ENCODE measurements around the gene ASGR1. TPM values are rescaled to one million over a fixed set of nuclear protein-coding genes. Genes with fewer than 3 reads are reported as not detected.
"Not testable (repeated sequence)": the region's sequence is repeated elsewhere in the genome, so short reads cannot be mapped to it uniquely, and the experiment has no call there.

Gene ASGR1
- total and polyA plus RNA-seq, 2 experiments from 2014 or later = 0.75 to 0.97 TPM

DNA sequence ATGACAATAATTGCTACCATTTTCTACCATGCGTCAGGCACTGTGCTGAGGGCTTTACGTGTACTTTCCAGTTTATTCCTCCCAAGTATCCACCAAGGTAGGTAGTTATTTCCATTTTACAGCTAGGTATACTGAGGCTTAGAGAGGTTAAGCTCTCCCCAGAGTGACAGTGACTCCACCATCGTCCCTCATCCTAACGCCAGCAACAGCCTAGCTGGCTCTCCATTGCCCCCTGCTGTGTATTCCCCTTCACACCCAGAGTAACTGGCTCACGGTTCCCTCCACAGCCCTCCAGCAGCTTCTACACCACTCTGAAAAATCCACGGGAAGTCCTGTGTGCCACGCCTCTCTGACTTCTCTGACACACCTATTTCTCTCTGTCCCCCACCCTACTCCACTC lies 7.1 kb upstream of the ASGR1 start:
- TF ChIP-seq EZH2phosphoT487 (IDR thresholded peaks at IDR 0.05; ENCODE audit: insufficient read depth, low read depth) (no peak), EZH2 (IDR thresholded peaks at IDR 0.05; ENCODE audit: insufficient read depth, poor library complexity, severe bottlenecking) (no peak)
- WGBS, 2 experiments (ENCODE audit: low coverage in 1 of 2, low lambda C conversion rate in 2 of 2, missing lambda C conversion rate in 2 of 2) = 62 to 65% methylated on average over 7 of the region's 7 CpGs
- Histone ChIP-seq H3K27ac (no peak overlapping the region), H4K20me1 (ENCODE audit: insufficient read depth) (no peaks in the 10 kb centered on the region), H3K9ac (no peak overlapping the region), H3K79me2 (ENCODE audit: insufficient read depth) (no peaks in the 10 kb centered on the region), H3K9me3 (ENCODE audit: low read depth) (no peaks in the 10 kb centered on the region), H3K36me3 (ENCODE audit: low read depth) (no peaks in the 10 kb centered on the region; the same call in 1 of the 2 replicates), H3F3A (ENCODE audit: insufficient read depth) (no peaks in the 10 kb centered on the region), H3K4me1 (ENCODE audit: insufficient read depth) (no peaks in the 10 kb centered on the region), H3K9me2 (ENCODE audit: insufficient read depth) (no peaks in the 10 kb centered on the region), H3K4me2 (ENCODE audit: unreplicated experiment) (no peak overlapping the region), H3K4me3 (no peak overlapping the region), H3K27me3 (replicated peaks; ENCODE audit: insufficient read depth) (no peaks in the 10 kb centered on the region), H2AFZ (no peak overlapping the region)
- in situ Hi-C loops (cut with MboI) = no loop called here
- peak; percentile 34 for DNase-seq

DNA sequence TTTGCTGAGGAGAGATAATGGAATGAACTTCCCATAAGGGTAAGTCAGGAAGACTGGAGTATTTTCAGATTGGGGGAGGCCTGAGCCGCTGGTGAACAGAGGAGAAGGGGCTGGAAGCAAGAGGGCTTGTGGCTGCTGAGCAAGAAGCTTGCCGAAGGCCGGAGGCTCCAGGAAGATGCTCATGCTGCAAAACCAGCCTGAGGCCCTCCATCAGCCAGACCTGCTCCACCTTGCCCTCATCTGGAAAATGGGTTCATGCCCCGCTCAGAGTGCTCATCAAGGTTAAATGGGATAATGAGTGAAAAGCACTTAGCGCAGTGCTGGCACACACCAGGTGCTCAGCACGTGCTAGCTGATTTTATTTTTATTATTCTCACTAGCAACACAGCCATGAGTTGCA lies 5.5 kb upstream of the ASGR1 start:
- Histone ChIP-seq H3K36me3 (ENCODE audit: low read depth) (no peaks in the 10 kb centered on the region), H3K4me2 (ENCODE audit: unreplicated experiment) (no peak overlapping the region), H3K27me3 (replicated peaks; ENCODE audit: insufficient read depth) (no peaks in the 10 kb centered on the region), H3K4me3 (no peak overlapping the region), H3F3A (ENCODE audit: insufficient read depth) (no peaks in the 10 kb centered on the region), H3K27ac (no peak overlapping the region), H3K9me3 (ENCODE audit: low read depth) (no peaks in the 10 kb centered on the region), H3K79me2 (ENCODE audit: insufficient read depth) (no peaks in the 10 kb centered on the region), H4K20me1 (ENCODE audit: insufficient read depth) (no peaks in the 10 kb centered on the region), H3K4me1 (ENCODE audit: insufficient read depth) (no peaks in the 10 kb centered on the region), H3K9ac (no peak overlapping the region), H3K9me2 (ENCODE audit: insufficient read depth) (no peaks in the 10 kb centered on the region), H2AFZ (no peak overlapping the region)
- in situ Hi-C loops (cut with MboI) = no loop called here
- no peak for DNase-seq
- TF ChIP-seq EZH2 (IDR thresholded peaks at IDR 0.05; ENCODE audit: insufficient read depth, poor library complexity, severe bottlenecking) (no peak), EZH2phosphoT487 (IDR thresholded peaks at IDR 0.05; ENCODE audit: insufficient read depth, low read depth) (no peak)
- 81 to 84% methylated on average over 6 of the region's 6 CpGs for WGBS, 2 experiments (ENCODE audit: low coverage in 1 of 2, low lambda C conversion rate in 2 of 2, missing lambda C conversion rate in 2 of 2)

DNA sequence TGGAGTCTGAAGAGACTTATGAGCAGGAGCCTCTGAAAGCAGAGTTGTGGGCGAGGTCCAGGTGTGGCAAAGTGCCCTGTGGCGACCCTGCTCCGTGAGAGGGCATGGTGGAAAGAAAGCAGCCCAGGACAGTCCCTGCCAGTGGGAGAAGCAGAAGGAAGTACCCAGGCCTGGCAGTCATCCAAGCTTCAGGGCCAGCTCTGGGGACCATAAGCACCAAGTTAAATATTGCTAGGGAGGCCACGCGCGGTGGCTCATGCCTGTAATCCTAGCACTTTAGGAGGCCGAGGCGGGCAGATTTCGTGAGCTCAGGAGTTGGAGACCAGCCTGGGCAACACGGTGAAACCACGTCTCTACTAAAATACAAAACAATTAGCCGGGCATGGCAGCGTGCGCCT lies 4.9 kb upstream of the ASGR1 start:
- in situ Hi-C loops (cut with MboI) = no loop called here
- no peaks in the 10 kb centered on the region for H3K36me3 ChIP-seq (ENCODE audit: low read depth)
- no peak overlapping the region for H3K4me3 ChIP-seq
- H2AFZ ChIP-seq = no peak overlapping the region
- no peak for TF ChIP-seq EZH2phosphoT487 (IDR thresholded peaks at IDR 0.05; ENCODE audit: insufficient read depth, low read depth)
- no peak for TF ChIP-seq EZH2 (IDR thresholded peaks at IDR 0.05; ENCODE audit: insufficient read depth, poor library complexity, severe bottlenecking)
- H3F3A ChIP-seq (ENCODE audit: insufficient read depth) = no peaks in the 10 kb centered on the region
- no peaks in the 10 kb centered on the region for H4K20me1 ChIP-seq (ENCODE audit: insufficient read depth)
- H3K4me2 ChIP-seq (ENCODE audit: unreplicated experiment) = no peak overlapping the region
- no peak overlapping the region for H3K27ac ChIP-seq
- H3K9me2 ChIP-seq (ENCODE audit: insufficient read depth) = no peaks in the 10 kb centered on the region
- no peaks in the 10 kb centered on the region for H3K9me3 ChIP-seq (ENCODE audit: low read depth)
- DNase-seq = no peak
- 79% methylated on average over 14 of the region's 14 CpGs for WGBS, 2 experiments (ENCODE audit: low coverage in 1 of 2, low lambda C conversion rate in 2 of 2, missing lambda C conversion rate in 2 of 2)
- no peaks in the 10 kb centered on the region for H3K4me1 ChIP-seq (ENCODE audit: insufficient read depth)
- H3K79me2 ChIP-seq (ENCODE audit: insufficient read depth) = no peaks in the 10 kb centered on the region
- H3K27me3 ChIP-seq (replicated peaks; ENCODE audit: insufficient read depth) = no peaks in the 10 kb centered on the region
- no peak overlapping the region for H3K9ac ChIP-seq

DNA sequence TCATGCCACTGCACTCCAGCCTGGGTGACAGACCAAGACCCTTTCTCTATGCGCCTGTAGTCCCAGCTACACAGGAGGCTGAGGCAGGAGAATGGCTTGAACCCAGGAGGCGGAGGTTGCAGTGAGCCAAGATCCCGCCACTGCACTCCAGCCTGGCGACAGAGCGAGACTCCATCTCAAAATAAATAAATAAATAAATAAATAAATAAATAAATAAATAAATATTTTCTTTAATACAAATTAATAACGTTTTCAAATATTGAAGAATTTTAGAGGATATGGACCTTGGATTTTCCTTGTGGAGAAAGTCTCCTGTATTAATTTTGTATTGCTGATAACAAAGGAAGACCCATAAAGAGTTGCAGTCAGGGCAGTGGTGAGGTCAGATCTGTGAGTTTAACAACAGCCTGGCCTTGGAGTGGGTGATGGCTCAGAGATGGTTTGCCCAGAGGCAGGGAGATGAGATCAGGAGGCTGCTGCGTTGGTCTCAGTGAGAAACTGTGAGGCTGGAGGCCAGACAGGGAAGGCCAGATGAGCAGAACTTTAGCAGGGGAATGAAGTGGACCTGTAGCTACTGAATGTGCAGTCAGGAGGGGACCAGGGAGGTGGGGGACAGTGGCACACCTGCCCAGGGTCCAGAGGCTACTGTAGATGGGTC lies 4.4 kb upstream of the ASGR1 start:
- WGBS, 2 experiments (ENCODE audit: low coverage in 1 of 2, low lambda C conversion rate in 2 of 2, missing lambda C conversion rate in 2 of 2) = 84 to 85% methylated on average over 7 of the region's 7 CpGs
- Histone ChIP-seq H3K4me2 (ENCODE audit: unreplicated experiment) (no peak overlapping the region), H3K9me3 (ENCODE audit: low read depth) (no peaks in the 10 kb centered on the region), H3K9ac (no peak overlapping the region), H3K36me3 (ENCODE audit: low read depth) (no peaks in the 10 kb centered on the region), H2AFZ (no peak overlapping the region), H3K27me3 (replicated peaks; ENCODE audit: insufficient read depth) (no peaks in the 10 kb centered on the region), H3K9me2 (ENCODE audit: insufficient read depth) (no peaks in the 10 kb centered on the region), H3K79me2 (ENCODE audit: insufficient read depth) (no peaks in the 10 kb centered on the region), H3F3A (ENCODE audit: insufficient read depth) (no peaks in the 10 kb centered on the region), H3K4me3 (no peak overlapping the region), H3K27ac (no peak overlapping the region), H4K20me1 (ENCODE audit: insufficient read depth) (no peaks in the 10 kb centered on the region), H3K4me1 (ENCODE audit: insufficient read depth) (no peaks in the 10 kb centered on the region)
- no peak for TF ChIP-seq EZH2 (IDR thresholded peaks at IDR 0.05; ENCODE audit: insufficient read depth, poor library complexity, severe bottlenecking)
- TF ChIP-seq EZH2phosphoT487 (IDR thresholded peaks at IDR 0.05; ENCODE audit: insufficient read depth, low read depth) = no peak
- in situ Hi-C loops (cut with MboI) = no loop called here
- peak; percentile 32 for DNase-seq

DNA sequence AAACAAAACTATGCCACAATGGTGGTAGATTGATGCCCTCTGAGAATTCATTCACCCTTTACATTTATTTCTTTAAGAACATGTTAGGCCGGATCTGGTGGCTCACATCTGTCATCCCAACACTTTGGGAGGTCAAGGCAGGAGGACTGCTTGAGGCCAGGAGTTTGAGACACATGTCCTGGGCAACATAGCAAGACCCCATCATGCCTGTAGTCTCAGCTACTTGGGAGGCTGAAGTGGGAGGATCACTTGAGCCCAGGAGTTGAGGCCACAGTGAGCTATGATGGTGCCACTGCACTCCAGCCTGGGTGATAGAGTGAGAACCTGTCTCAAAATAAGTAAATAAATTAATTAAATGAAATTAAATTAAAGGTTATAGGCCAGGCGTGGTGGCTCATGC lies 2.9 kb upstream of the ASGR1 start:
- in situ Hi-C loops (cut with MboI); DNase-seq; H3F3A ChIP-seq (ENCODE audit: insufficient read depth); H3K4me3 ChIP-seq; H2AFZ ChIP-seq; H3K9me2 ChIP-seq (ENCODE audit: insufficient read depth); H3K27ac ChIP-seq; H3K27me3 ChIP-seq (replicated peaks; ENCODE audit: insufficient read depth); H3K4me2 ChIP-seq (ENCODE audit: unreplicated experiment); H4K20me1 ChIP-seq (ENCODE audit: insufficient read depth); H3K9ac ChIP-seq; H3K36me3 ChIP-seq (ENCODE audit: low read depth); H3K4me1 ChIP-seq (ENCODE audit: insufficient read depth); H3K79me2 ChIP-seq (ENCODE audit: insufficient read depth); H3K9me3 ChIP-seq (ENCODE audit: low read depth): not testable (repeated sequence)
- WGBS, 2 experiments (ENCODE audit: low coverage in 1 of 2, low lambda C conversion rate in 2 of 2, missing lambda C conversion rate in 2 of 2) = 87 to 90% methylated on average over 2 of the region's 2 CpGs
